Liver (tissue), 9 donors: ENCODE results near the gene TCOF1. TPM values are rescaled to one million over a fixed set of nuclear protein-coding genes. Genes with fewer than 3 reads are reported as not detected.

Experiments
- DNase-seq: peaks from one replicate; pipeline ENCODE4 v3.0.0-alpha.2; 2017; ENCODE audit warnings: low spot score
- H3K27ac ChIP-seq, 2 donors: one replicate each; pipeline ENCODE4 v1.7.0; 2013; ENCODE audit warnings: inconsistent platforms in 2 of 2, low read length in 2 of 2, control low read depth in 1 of 2, low read depth in 1 of 2, mild to moderate bottlenecking in 1 of 2
- H3K27me3 ChIP-seq, 4 donors: one replicate each; pipeline versions ENCODE4 v1.6.1 to v1.7.0; 2013; ENCODE audit warnings: low read length in 3 of 4, inconsistent platforms in 1 of 4, mild to moderate bottlenecking in 1 of 4, moderate library complexity in 1 of 4; ENCODE audit not compliant: control insufficient read depth in 4 of 4, insufficient read depth in 4 of 4
- H3K36me3 ChIP-seq, 4 donors: one replicate each; pipeline versions ENCODE4 v1.6.1 to v1.7.0; 2013; ENCODE audit warnings: low read length in 3 of 4, mild to moderate bottlenecking in 3 of 4, low read depth in 1 of 4, moderate library complexity in 1 of 4; ENCODE audit not compliant: control insufficient read depth in 4 of 4, insufficient read depth in 3 of 4
- H3K4me1 ChIP-seq, 4 donors: one replicate each; pipeline versions ENCODE4 v1.6.1 to v1.7.0; 2013; ENCODE audit warnings: low read length in 3 of 4, mild to moderate bottlenecking in 3 of 4, moderate library complexity in 1 of 4; ENCODE audit not compliant: control insufficient read depth in 4 of 4, insufficient read depth in 4 of 4
- H3K4me3 ChIP-seq, 3 donors: one replicate each; pipeline versions ENCODE4 v1.6.1 to v1.7.0; 2013; ENCODE audit warnings: low read length in 3 of 3, control low read depth in 1 of 3, low read depth in 1 of 3, mild to moderate bottlenecking in 1 of 3
- H3K9ac ChIP-seq, 2 donors: one replicate each; pipeline ENCODE4 v1.7.0; 2013; ENCODE audit warnings: low read length in 2 of 2, mild to moderate bottlenecking in 2 of 2, moderate library complexity in 2 of 2, control low read depth in 1 of 2, low read depth in 1 of 2
- H3K9me3 ChIP-seq, 4 donors: one replicate each; pipeline versions ENCODE4 v1.6.1 to v1.7.0; 2013; ENCODE audit warnings: low read length in 3 of 4; ENCODE audit not compliant: control insufficient read depth in 4 of 4
- FOXA1 ChIP-seq: IDR thresholded peaks from 2 replicates; pipeline ENCODE4 v1.6.1; 2016; ENCODE audit warnings: antibody characterized with exemption
- FOXA2 ChIP-seq: IDR thresholded peaks from 2 replicates; pipeline ENCODE4 v1.6.1; 2016; ENCODE audit warnings: antibody characterized with exemption
- GABPA ChIP-seq, 2 donors: IDR thresholded peaks in 1 of 2; conservative IDR thresholded peaks in 1 of 2; 2 replicates each; pipeline ENCODE4 v1.6.1; 2016; ENCODE audit warnings: antibody characterized with exemption in 2 of 2, mild to moderate bottlenecking in 1 of 2, moderate library complexity in 1 of 2
- HNF4A ChIP-seq, 2 donors: conservative IDR thresholded peaks; 2 replicates each; pipeline ENCODE4 v1.6.1; 2016; ENCODE audit warnings: antibody characterized with exemption in 2 of 2, mild to moderate bottlenecking in 2 of 2
- JUND ChIP-seq, 2 donors: IDR thresholded peaks; 2 replicates each; pipeline ENCODE4 v1.6.1; 2016; ENCODE audit warnings: antibody characterized with exemption in 2 of 2
- NR2F2 ChIP-seq: IDR thresholded peaks from 2 replicates; pipeline ENCODE4 v1.6.1; 2016; ENCODE audit warnings: antibody characterized with exemption
- RAD21 ChIP-seq, 2 donors: IDR thresholded peaks; 2 replicates each; pipeline ENCODE4 v1.6.1; 2016; ENCODE audit warnings: antibody characterized with exemption in 2 of 2, mild to moderate bottlenecking in 2 of 2
- RXRA ChIP-seq, 2 donors: IDR thresholded peaks; 2 replicates each; pipeline ENCODE4 v1.6.1; 2017 to 2018; ENCODE audit warnings: antibody characterized with exemption in 2 of 2, mild to moderate bottlenecking in 1 of 2
- SP1 ChIP-seq: IDR thresholded peaks from 2 replicates; pipeline ENCODE4 v1.6.1; 2018; ENCODE audit warnings: antibody characterized with exemption, mild to moderate bottlenecking
- TAF1 ChIP-seq: conservative IDR thresholded peaks from 2 replicates; pipeline ENCODE4 v1.6.1; 2016; ENCODE audit warnings: antibody characterized with exemption, mild to moderate bottlenecking
- WGBS: extraction: QIAGEN DNeasy Blood & Tissue Kit; methylation state at CpG from one replicate; pipeline ENCODE4 v1.1.7; 2013; 5-methylcytosine and 5-hydroxymethylcytosine counted together
- polyA plus RNA-seq, 2 donors: library from polyadenylated mRNA; stranded (reverse) in 1 of 2; unstranded in 1 of 2; fragments of 200-250 nt in 1 of 2; fragments of >200 nt in 1 of 2; fragmentation: Nextera tagmentation in 1 of 2; extraction: Ambion mirVana in 1 of 2; gene quantifications; one replicate each; pipeline versions ENCODE4 v1.2.1 to v1.2.3, GENCODE V29; 2013 to 2015
- total RNA-seq, 2 donors: library from RNA; depleted of rRNA; stranded (reverse); fragments of >200 nt; gene quantifications; one replicate each; pipeline ENCODE4 v1.2.3, GENCODE V29; 2014
- TF ChIP-seq, protein P1 (sequence below): IDR thresholded peaks from 2 replicates; pipeline ENCODE4 v1.6.1; 2016; ENCODE audit warnings: antibody characterized with exemption
- TF ChIP-seq, protein P2 (sequence below): IDR thresholded peaks from 2 replicates; pipeline ENCODE4 v1.6.1; 2016; ENCODE audit warnings: antibody characterized with exemption, mild to moderate bottlenecking
- TF ChIP-seq, protein P3 (sequence below): fragments of 150-350 bp; IDR thresholded peaks from 2 replicates; pipeline ENCODE4 v1.5.1; 2017; ENCODE audit warnings: improper control_type of control experiment, low read depth, low read length; ENCODE audit not compliant: missing input control
- TF ChIP-seq, protein P4 (sequence below): IDR thresholded peaks from 2 replicates; pipeline ENCODE4 v1.6.1; 2016; ENCODE audit warnings: antibody characterized with exemption
- donor health status: healthy.
- donor health status: healthy.
- donor health status: healthy.
- donor health status: healthy.
- donor health status: healthy.

The TCOF1 gene
- total and polyA plus RNA-seq, 4 donors, result 3.2 to 8.5 (median 6.4) TPM

DNA sequence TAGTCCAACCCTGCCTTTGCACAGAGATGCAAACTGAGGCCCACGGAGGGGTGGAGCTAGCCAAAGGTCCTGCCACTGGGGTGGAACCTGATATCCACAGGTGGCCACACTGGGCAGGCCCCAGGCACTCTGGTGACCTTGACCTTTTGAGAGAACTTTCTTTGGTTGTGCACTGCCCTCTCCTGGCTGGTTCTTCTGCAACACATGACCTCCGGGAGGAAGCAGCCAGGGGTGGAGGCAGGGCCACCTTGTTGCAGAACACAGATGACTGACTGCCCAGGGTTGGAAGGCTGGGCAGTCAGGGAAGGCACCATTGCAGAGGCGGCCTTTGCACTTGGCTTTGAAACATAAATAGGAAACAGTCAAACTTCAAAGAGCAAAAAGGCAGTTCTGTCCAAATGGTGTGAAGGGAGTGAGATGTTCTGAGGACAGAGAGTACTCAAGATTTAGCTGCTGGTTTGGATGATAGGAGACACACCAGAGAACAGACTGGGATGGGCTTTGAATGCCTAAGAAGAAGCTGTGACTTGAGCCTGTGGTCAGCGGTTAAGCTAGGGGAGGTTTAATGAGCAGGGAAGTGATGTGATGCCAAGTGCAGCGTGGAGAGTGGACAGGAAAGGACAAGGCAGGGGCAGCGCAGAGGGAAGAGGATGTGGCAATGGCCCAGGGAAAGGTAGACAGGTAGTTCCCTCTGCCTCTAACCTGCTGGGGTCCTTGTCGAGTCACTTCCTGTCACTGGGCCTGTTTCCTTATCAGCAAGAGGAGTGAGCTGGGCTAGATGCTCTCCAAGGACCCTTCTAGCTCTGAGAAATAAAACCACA lies 6.8 kb upstream of the TCOF1 start (continued):
- TF ChIP-seq, protein P1, sequence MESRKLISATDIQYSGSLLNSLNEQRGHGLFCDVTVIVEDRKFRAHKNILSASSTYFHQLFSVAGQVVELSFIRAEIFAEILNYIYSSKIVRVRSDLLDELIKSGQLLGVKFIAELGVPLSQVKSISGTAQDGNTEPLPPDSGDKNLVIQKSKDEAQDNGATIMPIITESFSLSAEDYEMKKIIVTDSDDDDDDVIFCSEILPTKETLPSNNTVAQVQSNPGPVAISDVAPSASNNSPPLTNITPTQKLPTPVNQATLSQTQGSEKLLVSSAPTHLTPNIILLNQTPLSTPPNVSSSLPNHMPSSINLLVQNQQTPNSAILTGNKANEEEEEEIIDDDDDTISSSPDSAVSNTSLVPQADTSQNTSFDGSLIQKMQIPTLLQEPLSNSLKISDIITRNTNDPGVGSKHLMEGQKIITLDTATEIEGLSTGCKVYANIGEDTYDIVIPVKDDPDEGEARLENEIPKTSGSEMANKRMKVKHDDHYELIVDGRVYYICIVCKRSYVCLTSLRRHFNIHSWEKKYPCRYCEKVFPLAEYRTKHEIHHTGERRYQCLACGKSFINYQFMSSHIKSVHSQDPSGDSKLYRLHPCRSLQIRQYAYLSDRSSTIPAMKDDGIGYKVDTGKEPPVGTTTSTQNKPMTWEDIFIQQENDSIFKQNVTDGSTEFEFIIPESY, result no peak

DNA sequence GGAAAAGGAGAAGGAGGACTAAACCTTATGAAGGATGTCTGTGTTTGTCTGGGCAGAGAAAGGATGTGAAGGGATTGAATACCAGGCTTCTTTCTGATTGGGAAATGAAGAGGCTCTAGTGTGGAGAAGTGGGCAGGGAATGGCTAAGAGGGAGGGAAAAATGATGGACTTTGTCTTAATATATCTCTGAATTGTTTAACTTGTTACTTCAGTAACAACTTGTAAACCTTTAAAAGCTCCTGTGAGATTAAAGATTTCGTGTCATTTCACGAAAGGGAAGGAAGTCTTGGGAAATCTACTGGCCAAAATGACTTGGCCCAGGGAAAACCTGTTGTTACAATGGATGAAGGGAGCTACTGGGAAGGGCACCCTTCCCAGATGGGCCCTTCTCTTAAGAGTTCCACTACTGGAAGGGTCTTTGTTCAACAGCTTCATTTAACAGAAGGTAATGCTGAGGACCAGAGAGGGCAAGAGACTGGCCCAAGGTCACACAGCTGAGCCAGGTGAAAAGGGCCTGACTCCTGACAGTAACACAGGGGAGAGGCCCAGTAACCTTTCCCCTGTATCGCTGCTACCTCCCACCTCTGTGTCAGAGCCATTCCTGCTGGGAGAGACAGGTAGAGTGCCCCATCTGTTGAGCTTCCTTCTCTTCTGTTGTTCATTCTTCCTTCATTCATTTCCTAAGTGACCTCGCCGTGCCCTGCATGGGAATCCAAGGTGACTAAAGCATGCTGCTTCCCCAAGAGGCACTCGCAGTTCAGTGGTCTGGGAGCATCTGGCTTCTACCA lies 5.1 kb upstream of the TCOF1 start:
- Histone ChIP-seq H3K27ac (no peak overlapping the region), H3K27me3 (no peaks in the 10 kb centered on the region), H3K9me3 (no peaks in the 10 kb centered on the region), H3K9ac (no peak overlapping the region), H3K4me3 (no peak overlapping the region), H3K36me3 (no peaks in the 10 kb centered on the region), H3K4me1 (peaks cover 8 to 37% (median 26%) of the 10 kb centered on the region in 4 donors)
- WGBS, result 86% methylated on average over 6 of the region's 6 CpGs
- no peak for DNase-seq
- TF ChIP-seq FOXA1, result no peak
- TF ChIP-seq, protein P2, sequence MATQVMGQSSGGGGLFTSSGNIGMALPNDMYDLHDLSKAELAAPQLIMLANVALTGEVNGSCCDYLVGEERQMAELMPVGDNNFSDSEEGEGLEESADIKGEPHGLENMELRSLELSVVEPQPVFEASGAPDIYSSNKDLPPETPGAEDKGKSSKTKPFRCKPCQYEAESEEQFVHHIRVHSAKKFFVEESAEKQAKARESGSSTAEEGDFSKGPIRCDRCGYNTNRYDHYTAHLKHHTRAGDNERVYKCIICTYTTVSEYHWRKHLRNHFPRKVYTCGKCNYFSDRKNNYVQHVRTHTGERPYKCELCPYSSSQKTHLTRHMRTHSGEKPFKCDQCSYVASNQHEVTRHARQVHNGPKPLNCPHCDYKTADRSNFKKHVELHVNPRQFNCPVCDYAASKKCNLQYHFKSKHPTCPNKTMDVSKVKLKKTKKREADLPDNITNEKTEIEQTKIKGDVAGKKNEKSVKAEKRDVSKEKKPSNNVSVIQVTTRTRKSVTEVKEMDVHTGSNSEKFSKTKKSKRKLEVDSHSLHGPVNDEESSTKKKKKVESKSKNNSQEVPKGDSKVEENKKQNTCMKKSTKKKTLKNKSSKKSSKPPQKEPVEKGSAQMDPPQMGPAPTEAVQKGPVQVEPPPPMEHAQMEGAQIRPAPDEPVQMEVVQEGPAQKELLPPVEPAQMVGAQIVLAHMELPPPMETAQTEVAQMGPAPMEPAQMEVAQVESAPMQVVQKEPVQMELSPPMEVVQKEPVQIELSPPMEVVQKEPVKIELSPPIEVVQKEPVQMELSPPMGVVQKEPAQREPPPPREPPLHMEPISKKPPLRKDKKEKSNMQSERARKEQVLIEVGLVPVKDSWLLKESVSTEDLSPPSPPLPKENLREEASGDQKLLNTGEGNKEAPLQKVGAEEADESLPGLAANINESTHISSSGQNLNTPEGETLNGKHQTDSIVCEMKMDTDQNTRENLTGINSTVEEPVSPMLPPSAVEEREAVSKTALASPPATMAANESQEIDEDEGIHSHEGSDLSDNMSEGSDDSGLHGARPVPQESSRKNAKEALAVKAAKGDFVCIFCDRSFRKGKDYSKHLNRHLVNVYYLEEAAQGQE, result no peak
- no peak for TF ChIP-seq SP1
- TF ChIP-seq TAF1, result no peak
- TF ChIP-seq, protein P3, sequence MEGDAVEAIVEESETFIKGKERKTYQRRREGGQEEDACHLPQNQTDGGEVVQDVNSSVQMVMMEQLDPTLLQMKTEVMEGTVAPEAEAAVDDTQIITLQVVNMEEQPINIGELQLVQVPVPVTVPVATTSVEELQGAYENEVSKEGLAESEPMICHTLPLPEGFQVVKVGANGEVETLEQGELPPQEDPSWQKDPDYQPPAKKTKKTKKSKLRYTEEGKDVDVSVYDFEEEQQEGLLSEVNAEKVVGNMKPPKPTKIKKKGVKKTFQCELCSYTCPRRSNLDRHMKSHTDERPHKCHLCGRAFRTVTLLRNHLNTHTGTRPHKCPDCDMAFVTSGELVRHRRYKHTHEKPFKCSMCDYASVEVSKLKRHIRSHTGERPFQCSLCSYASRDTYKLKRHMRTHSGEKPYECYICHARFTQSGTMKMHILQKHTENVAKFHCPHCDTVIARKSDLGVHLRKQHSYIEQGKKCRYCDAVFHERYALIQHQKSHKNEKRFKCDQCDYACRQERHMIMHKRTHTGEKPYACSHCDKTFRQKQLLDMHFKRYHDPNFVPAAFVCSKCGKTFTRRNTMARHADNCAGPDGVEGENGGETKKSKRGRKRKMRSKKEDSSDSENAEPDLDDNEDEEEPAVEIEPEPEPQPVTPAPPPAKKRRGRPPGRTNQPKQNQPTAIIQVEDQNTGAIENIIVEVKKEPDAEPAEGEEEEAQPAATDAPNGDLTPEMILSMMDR, result no peak
- no peak for TF ChIP-seq RXRA (IDR thresholded peaks at IDR 0.05)
- TF ChIP-seq HNF4A (conservative IDR thresholded peaks at IDR 0.05), result no peak
- no peak for TF ChIP-seq NR2F2
- no peak for TF ChIP-seq RAD21 (IDR thresholded peaks at IDR 0.05)
- TF ChIP-seq GABPA (IDR thresholded peaks at IDR 0.05 in 1 of 2, conservative IDR thresholded peaks at IDR 0.05 in 1 of 2), result no peak
- TF ChIP-seq, protein P4, sequence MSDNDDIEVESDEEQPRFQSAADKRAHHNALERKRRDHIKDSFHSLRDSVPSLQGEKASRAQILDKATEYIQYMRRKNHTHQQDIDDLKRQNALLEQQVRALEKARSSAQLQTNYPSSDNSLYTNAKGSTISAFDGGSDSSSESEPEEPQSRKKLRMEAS, result no peak
- TF ChIP-seq JUND (IDR thresholded peaks at IDR 0.05), result no peak
- no peak for TF ChIP-seq FOXA2
- TF ChIP-seq, protein P1, result no peak
